Neural cell (in vitro differentiated cells): Measurements from ENCODE around the gene RNF41. TPM values are rescaled to one million over a fixed set of nuclear protein-coding genes. Genes with fewer than 3 reads are reported as not detected.

Experiments used
- H2AFZ ChIP-seq: fragments of 200-600, 300-800 bp; sonication (generic), shearing (Covaris generic); 2 replicates; pipeline ENCODE4 v1.6.0; 2014; ENCODE audit warnings: low read depth, mild to moderate bottlenecking, antibody characterized with exemption, low read length, moderate library complexity
- H3F3A ChIP-seq: fragments of 200-600 bp; shearing (Covaris generic); 2 replicates; pipeline ENCODE4 v1.6.1; 2016; ENCODE audit warnings: mild to moderate bottlenecking, moderate library complexity, mixed read lengths, antibody characterized with exemption, low read length; ENCODE audit not compliant: insufficient read depth, poor library complexity, severe bottlenecking
- H3K27ac ChIP-seq: fragments of 200-600, 300-800 bp; sonication (generic), shearing (Covaris generic); 2 replicates; pipeline ENCODE4 v1.5.1; 2014; ENCODE audit warnings: mild to moderate bottlenecking, low read length, moderate library complexity
- H3K27me3 ChIP-seq: fragments of 300-800, 200-600 bp; sonication (generic), shearing (Covaris generic); 2 replicates; pipeline ENCODE4 v1.6.0; 2014; ENCODE audit warnings: mild to moderate bottlenecking, low read depth, low read length, moderate library complexity; ENCODE audit not compliant: insufficient read depth
- H3K36me3 ChIP-seq: fragments of 300-800, 200-600 bp; sonication (generic), shearing (Covaris generic); 2 replicates; pipeline ENCODE4 v1.5.1; 2014; ENCODE audit warnings: mild to moderate bottlenecking, antibody characterized with exemption, low read length, moderate library complexity; ENCODE audit not compliant: insufficient read depth
- H3K4me2 ChIP-seq: fragments of 300-800, 200-600 bp; sonication (generic), shearing (Covaris generic); 2 replicates; pipeline ENCODE4 v1.6.0; 2014; ENCODE audit warnings: mild to moderate bottlenecking, low read length
- H3K4me3 ChIP-seq: fragments of 300-800, 200-600 bp; sonication (generic), shearing (Covaris generic); 2 replicates; pipeline ENCODE4 v1.5.1; 2014; ENCODE audit warnings: mild to moderate bottlenecking, low read length, moderate library complexity
- H3K79me2 ChIP-seq: fragments of 200-600 bp; shearing (Covaris generic); replicated peaks from 2 replicates; pipeline ENCODE4 v1.6.0; 2014; ENCODE audit warnings: mild to moderate bottlenecking, low read length, moderate library complexity; ENCODE audit not compliant: insufficient read depth
- H3K9ac ChIP-seq: fragments of 300-800, 200-600 bp; sonication (generic), shearing (Covaris generic); 2 replicates; pipeline ENCODE4 v1.6.1; 2016; ENCODE audit warnings: mild to moderate bottlenecking, low read length, mixed read lengths
- H3K9me2 ChIP-seq: fragments of 200-600 bp; shearing (Covaris generic); 2 replicates; pipeline ENCODE4 v1.6.1; 2016; ENCODE audit warnings: mild to moderate bottlenecking, low read length, mixed read lengths; ENCODE audit not compliant: insufficient read depth
- H3K9me3 ChIP-seq: fragments of 200-600, 300-800 bp; sonication (generic), shearing (Covaris generic); 2 replicates; pipeline ENCODE4 v1.6.1; 2016; ENCODE audit warnings: mild to moderate bottlenecking, mixed run types, low read length, moderate library complexity, mixed read lengths
- H4K20me1 ChIP-seq: fragments of 200-600 bp; shearing (Covaris generic); 2 replicates; pipeline ENCODE4 v1.6.1; 2016; ENCODE audit warnings: mild to moderate bottlenecking, mixed run types; ENCODE audit not compliant: insufficient read depth
- CTCF ChIP-seq: fragments of 450-650 bp; IDR thresholded peaks from 2 replicates; pipeline ENCODE4 v1.5.1; 2014; ENCODE audit warnings: antibody characterized with exemption, mild to moderate bottlenecking, moderate library complexity; ENCODE audit not compliant: poor library complexity, severe bottlenecking
- EP300 ChIP-seq: fragments of 450-650 bp; conservative IDR thresholded peaks from 2 replicates; pipeline ENCODE4 v1.6.1; 2014; ENCODE audit warnings: antibody characterized with exemption, mild to moderate bottlenecking, moderate library complexity; ENCODE audit not compliant: poor library complexity, severe bottlenecking
- EZH2 ChIP-seq: fragments of 200-600, 300-800 bp; shearing (Covaris generic), sonication (generic); IDR thresholded peaks from 2 replicates; pipeline ENCODE4 v1.6.1; 2014; ENCODE audit warnings: antibody characterized with exemption, low read length, borderline replicate concordance, mild to moderate bottlenecking; ENCODE audit not compliant: insufficient read depth, poor library complexity, severe bottlenecking
- MXI1 ChIP-seq: fragments of 450-650 bp; conservative IDR thresholded peaks from 2 replicates; pipeline ENCODE4 v1.6.1; 2014; ENCODE audit warnings: antibody characterized with exemption, mild to moderate bottlenecking; ENCODE audit not compliant: poor library complexity, severe bottlenecking
- POLR2AphosphoS5 ChIP-seq: IDR thresholded peaks from 2 replicates; pipeline ENCODE4 v1.6.1; 2012
- RAD21 ChIP-seq: fragments of 450-650 bp; conservative IDR thresholded peaks from 2 replicates; pipeline ENCODE4 v1.6.1; 2014; ENCODE audit warnings: antibody characterized with exemption, mild to moderate bottlenecking, moderate library complexity
- REST ChIP-seq: IDR thresholded peaks from 2 replicates; pipeline ENCODE4 v1.6.1; 2012; ENCODE audit warnings: borderline replicate concordance
- SMC3 ChIP-seq: fragments of 450-650 bp; conservative IDR thresholded peaks from 2 replicates; pipeline ENCODE4 v1.6.1; 2014; ENCODE audit warnings: antibody characterized with exemption, mild to moderate bottlenecking, moderate library complexity; ENCODE audit not compliant: poor library complexity
- TAF1 ChIP-seq: IDR thresholded peaks from 2 replicates; pipeline ENCODE4 v1.6.1; 2012; ENCODE audit warnings: low read depth
- polyA minus RNA-seq: library from RNA; depleted of rRNA, polyadenylated mRNA; stranded (reverse); fragments of >200 nt; gene quantifications from 2 replicates; pipeline ENCODE4 v1.2.3, GENCODE V29; 2014
- polyA plus RNA-seq: library from polyadenylated mRNA; depleted of rRNA; stranded (reverse); fragments of >200 nt; gene quantifications from 2 replicates; pipeline ENCODE4 v1.2.3, GENCODE V29; 2014

Gene RNF41
- 87.9 and 108 TPM in 2 replicates for polyA plus RNA-seq
- polyA minus RNA-seq: 128 and 153 TPM in 2 replicates

DNA sequence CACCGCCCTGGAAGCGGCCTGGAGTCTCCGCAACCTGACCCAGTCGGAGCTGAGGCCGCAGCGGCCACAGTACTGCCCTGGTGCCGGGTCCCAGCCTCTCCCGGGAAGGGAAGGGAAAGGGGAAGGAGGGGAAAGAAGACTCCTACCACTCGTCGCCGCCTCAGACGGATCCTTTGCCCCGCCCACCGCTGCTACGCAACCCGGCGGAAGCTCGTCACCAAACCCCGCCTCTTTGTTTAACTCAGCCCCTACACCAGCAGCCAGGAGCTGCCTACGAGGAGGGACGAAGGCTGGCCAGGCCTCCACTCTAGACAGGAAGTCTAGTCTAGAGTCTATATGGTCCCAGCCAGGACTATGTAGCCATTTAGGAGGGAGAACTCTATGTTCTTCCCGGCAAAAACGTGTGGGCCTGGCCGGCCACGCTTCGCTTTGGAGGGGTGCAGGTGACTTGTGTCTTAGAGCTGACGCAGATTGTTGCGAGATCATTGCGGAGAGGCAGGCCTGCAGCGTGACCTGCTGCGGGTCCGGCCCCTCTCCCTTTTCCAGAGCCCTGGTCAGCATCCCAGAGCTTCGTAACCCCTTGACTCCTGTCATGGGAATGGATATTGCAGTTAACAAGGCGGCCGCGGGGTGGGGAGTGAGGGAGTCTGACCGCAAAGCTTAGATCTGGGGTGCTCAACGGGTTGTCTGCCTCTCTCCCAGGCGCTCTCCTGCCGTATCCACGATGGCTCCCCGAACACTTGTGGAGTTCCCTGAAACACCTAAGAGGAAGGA is at the start of gene RNF41:
RNF41 (minus strand) TSS at position 166 of the 774 bp plus-strand sequence. CDS start 7,875 bp downstream, outside the sequence.
- Histone ChIP-seq H3K27ac (peak within 1 kb of the TSS; percentile 99), H3K36me3 (no peaks in the 10 kb centered on the region), H3K4me3 (peak within 1 kb of the TSS; percentile 78), H3K79me2 (peaks cover 9% of the 10 kb centered on the region), H3K9me3 (no peaks in the 10 kb centered on the region), H3K4me2 (peak within 1 kb of the TSS; percentile 93), H4K20me1 (no peaks in the 10 kb centered on the region), H2AFZ (peak within 1 kb of the TSS; percentile 86), H3F3A (peaks cover 5% of the 10 kb centered on the region), H3K9me2 (no peaks in the 10 kb centered on the region), H3K9ac (peak within 1 kb of the TSS; percentile 97), H3K27me3 (no peaks in the 10 kb centered on the region)
- TF ChIP-seq MXI1 (peak; percentile 68), CTCF (no peak), EP300 (peak; percentile 38), SMC3 (no peak), TAF1 (no peak), REST (peak; percentile 21), EZH2 (no peak), POLR2AphosphoS5 (peak; percentile 97), RAD21 (no peak)

GRCh38 chr12:56271031-56271430 is 49.3 kb upstream of the RNF41 start:
- Histone ChIP-seq H3K9me3 (no peaks in the 10 kb centered on the region), H3K4me3 (no peak overlapping the region), H3K27me3 (no peaks in the 10 kb centered on the region), H3K4me2 (no peak overlapping the region), H3K79me2 (no peaks in the 10 kb centered on the region), H3K36me3 (peaks cover 5% of the 10 kb centered on the region), H2AFZ (no peak overlapping the region), H3F3A (no peaks in the 10 kb centered on the region), H3K9me2 (no peaks in the 10 kb centered on the region), H3K27ac (no peak overlapping the region), H4K20me1 (no peaks in the 10 kb centered on the region), H3K9ac (no peak overlapping the region)
- TF ChIP-seq RAD21 (no peak), CTCF (peak; percentile 35)
